Measurements from ENCODE around the gene CABP5.
"Not testable (repeated sequence)": the region's sequence is repeated elsewhere in the genome, so short reads cannot be mapped to it uniquely, and the experiment has no call there.

The CABP5 gene

GRCh38 chr19:48043675-48044258 lies at the start of gene CABP5:
Gene CABP5 (minus strand): TSS chr19:48044079. CDS start chr19:48043922, 157 bp downstream.
- DNase-seq: no peak

DNA sequence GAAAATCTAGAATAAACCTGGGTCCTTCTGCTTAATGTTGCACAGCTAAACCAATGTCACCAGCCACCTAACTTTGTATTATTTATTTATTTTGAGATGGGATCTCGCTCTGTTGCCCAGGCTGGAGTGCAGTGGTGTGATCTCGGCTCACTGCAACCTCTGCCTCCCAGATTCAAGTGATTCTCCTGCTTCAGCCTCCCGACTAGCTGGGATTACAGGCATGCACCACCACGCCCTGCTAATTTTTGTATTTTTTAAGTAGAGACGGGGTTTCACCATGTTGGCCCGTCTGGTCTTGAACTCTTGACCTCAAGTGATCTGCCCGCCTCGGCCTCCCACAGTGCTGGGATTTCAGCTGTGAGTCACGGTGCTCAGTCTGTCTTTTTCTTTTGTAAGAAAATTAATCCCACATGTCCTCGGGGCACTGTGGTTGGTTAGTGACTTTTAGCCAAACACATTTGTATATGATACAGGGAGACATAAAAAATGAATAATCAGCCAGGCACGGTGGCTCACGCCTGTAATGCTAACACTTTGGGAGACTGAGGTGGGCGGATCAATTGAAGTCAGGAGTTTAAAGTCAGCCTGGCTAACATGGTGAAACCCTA lies 47.3 kb upstream of the CABP5 start:
- DNase-seq: not testable (repeated sequence)

GRCh38 chr19:48090281-48090802 lies 46.5 kb upstream of the CABP5 start:
- DNase-seq: no peak

- not testable (repeated sequence) for DNase-seq
Measured at GRCh38 chr19:48088991-48089390, 45.1 kb upstream of the CABP5 start.

- DNase-seq: no peak
Measured at GRCh38 chr19:48085904-48086864, 42.3 kb upstream of the CABP5 start.

DNA sequence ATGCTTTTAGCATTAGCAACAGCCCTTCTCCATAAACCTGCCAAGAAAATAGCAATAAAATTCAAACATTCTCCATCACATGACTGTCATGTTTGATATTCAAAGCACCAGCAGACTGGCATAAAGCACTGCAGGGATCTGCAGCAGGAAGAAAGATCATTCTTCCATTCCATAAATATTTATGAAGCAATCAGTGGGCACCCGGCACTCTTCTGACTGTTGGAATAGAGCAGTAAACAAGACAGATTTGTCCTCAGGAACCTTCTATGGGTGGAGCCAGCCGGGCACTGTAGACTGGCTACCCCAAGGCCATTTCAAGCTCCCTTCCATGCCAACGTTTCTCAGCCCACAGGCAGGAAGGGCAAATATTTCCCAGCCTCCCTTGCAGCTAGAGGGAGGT lies 41.2 kb upstream of the CABP5 start:
- DNase-seq: no peak

DNA sequence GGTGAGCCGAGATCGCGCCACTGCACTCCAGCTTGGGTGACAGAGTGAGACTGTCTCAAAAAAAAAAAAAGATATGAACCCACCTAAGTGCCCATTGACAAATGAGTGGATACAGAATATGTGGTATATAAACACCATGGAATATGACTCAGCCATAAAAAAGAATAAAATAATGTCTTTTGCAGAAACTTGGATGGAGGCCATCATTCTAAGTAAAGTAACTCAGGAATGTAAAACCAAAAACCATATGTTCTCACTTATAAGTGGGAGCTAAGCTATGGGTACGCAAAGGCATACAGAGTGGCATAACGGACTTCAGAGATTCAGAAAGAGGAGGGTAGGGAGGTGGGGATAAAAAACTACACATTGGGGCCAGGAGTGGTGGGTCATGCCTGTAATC lies 37.2 kb upstream of the CABP5 start:
- DNase-seq: no peak

DNA sequence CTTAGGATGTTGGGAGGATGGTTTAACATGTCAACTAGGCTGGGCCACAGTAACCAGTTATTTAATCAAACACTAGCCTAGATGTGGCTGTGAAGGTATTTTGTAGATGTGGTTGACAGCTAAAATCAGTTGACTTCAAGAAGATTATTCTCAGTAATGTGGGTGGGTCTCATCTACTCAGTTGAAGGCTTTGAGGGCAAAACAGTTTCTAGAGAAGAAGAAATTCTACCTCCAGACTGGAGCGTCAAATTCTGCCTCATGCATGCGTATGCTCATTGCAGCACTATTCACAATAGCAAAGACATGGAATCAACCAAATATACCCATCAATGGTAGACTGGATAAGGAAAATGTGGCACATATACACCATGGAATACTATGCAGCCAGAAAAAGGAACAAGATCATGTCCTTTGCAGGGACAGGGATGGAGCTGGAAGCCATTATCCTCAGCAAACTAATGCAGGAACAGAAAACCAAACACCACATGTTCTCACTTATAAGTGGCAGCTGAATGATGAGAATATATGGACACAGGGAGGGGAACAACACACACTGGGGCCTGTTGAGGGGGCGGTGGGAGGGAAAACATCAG lies 26.4 kb upstream of the CABP5 start:
- DNase-seq: not testable (repeated sequence)

GRCh38 chr19:48069435-48069834 lies 25.6 kb upstream of the CABP5 start:
- no peak for DNase-seq

GRCh38 chr19:48064509-48064908 lies 20.6 kb upstream of the CABP5 start:
- DNase-seq: no peak

DNA sequence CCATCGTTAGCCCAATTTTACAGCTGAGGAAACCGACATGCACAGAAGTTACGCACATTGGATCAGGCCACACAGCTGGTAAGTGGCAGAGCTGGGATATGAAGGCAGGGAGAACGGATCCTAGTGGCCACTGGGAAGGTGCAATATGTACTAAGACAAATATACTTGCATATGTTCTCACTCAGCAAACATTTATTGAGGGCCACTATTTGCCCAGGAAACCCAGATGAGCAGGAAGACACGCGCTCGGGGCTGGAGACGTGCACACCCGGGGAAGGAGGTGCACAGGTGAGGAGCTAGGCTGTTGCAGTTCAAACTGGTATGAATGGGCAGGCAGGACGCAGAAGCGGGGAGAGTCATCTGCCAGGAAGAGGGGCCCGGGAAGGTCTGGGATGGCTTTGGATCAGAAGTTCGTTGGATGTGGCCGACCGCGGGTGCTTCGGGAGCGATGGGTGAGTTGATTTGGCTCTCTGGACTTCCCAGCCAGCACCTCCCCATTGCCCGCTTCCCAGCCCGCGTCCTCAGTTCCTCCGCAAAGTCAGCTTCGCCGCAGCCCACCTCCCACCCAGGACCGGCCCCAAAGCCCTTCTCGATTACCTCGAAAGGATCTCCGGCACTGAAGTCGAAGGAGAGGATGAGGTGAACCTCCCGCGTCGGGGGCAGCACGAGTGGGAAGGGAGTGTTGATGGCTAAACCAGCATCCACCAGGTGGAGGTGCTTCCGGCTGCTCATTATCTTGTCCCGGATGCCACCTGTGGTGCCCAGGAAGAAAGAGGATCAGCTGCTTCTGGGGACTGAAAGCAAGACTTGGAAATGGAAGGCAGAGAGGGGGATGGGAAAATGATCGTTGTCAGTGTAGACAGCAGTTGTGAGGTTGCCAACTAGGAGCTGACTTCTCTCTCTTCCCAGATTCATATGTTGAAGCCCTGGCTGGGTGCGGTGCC lies 17.8 kb upstream of the CABP5 start:
- DNase-seq: no peak

DNA sequence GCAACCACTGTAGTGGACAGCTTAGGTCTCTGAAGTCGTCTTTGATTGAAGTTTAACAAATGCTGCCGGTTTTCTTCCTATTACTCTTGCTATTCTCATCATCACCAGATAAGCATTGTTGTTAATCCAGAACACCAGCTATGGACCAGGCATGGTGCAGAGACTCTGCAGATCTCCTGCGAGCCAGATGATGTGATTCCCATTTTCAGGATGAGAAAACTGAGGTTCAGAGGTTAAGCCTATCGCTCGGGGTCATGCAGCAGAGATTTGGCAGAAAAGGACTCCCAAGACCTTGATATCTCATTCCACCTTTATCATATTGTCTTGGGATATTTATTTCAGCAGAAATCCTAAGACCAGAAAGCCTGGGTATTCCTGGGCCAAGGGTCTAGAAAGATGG lies 16.5 kb upstream of the CABP5 start:
- no peak for DNase-seq

DNA sequence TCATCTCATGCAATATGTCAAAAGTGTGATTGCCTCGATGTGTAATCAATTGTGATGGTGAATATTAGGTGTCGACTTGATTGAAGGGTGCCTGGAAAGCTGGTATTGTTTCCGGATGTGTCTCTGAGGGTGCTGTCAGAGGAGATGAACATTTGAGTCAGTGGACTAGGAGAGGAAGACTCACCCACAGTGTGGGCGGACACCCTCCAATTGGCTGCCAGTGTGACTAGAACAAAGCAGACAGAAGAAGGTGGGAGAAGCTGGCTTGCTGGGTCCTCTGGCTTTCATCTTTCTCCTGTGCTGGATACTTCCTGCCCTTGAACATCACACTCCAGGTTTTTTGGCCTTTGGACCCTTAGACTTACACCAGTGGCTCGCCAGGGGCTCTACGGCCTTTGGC lies 15.5 kb upstream of the CABP5 start:
- DNase-seq: no peak

DNA sequence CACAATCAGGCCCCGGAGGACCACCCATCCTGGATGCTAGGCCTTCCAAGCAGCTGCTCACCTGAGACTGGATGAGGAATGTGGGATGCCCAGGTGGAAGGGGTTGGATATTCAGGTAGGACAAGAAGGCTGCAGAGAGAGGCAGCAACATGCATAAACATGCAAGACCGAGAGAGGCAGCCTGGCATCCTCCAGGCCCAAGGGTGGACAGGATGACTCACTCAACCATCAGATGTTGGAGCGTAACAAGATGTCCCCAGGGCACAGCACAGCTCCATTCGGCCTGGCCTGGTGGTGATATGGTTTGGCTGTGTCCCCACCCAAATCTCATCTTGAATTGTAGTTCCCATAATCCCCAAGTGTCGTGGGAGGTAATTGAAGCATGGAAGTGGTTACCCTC lies 10.0 kb upstream of the CABP5 start:
- DNase-seq: no peak

DNA sequence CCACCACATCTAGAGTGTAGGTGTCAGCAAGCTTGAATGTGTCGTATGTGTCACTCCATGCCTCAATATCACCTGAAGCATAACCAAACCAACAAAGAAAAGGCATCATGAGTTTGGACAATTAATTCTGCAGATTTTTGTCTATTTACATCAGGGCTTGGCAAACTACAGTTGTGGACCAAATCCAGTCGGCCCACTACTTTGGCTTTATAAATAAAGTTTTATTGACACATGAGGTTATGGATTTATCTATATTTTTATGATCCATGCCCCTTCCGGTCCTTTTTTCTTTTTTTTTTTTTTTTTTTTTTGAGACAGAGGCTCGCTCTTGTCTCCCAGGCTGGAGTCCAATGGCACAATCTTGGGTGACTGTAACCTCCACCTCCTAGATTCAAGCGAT lies 9.2 kb upstream of the CABP5 start:
- DNase-seq: no peak

DNA sequence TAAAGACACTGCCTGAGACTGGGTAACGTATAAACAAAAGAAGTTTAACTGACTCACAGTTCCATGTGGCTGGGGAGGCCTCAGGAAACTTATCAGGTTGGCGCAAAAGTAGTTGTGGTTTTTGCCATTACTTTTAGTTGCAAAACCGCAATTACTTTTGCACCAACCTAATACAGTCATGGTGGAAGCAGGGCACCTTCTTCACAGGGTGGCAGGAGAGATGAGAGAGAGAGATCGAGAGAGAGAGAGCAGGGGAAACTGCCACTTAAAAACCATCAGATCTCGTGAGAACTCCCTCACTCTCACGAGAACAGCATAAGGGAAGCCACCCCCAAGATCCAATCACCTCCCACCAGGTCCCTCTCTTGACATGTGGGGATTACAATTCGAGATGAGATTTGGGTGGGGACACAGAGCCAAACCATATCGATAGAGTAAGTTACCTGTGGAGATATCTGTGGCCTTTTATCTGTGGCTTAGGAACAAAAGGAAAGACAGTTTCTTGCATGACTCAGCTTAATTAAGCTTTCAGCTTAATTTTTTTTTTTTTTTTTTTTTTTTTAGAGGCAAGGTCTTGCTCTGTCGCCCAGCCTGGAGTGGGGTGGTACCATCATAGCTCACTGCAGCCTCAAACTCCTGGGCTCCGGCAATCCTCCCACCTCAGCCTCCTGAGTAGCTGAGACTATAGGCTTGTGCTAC lies 7.6 kb upstream of the CABP5 start:
- DNase-seq: no peak

GRCh38 chr19:48044561-48044960 lies 682 bp upstream of the CABP5 start:
- DNase-seq: no peak

GRCh38 chr19:48041877-48042580 lies 1.9 kb downstream of the CABP5 start:
- no peak for DNase-seq

GRCh38 chr19:48036765-48037164 lies 7.1 kb downstream of the CABP5 start:
- no peak for DNase-seq

- no peak for DNase-seq
Measured at GRCh38 chr19:48033604-48034003, 10.3 kb downstream of the CABP5 start.

DNA sequence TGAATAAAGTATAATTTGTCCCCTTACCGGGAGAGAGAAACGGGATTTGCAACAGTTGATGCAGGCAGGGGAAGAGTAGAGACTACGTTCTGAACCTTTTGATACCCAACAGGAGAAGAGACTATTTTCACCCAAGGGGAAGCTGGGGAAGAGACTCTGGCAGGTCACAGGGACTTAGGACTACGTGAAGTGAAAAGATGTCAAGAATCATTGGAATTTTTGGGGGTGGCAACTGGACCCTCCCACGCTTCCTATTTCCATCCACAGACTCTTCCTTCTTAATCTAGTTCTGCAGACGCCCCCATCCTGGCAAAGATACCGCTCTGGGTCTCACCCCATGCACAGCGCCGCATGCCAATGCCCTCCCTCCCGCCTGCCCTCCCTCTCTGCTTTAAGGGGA lies 13.8 kb downstream of the CABP5 start:
- no peak for DNase-seq
